DMS53 treated with DMSO at 0.1 percent for 48 hours (cell line): ENCODE data around the gene NSD1.

Source experiments
- DNase-seq: peaks from one replicate; lab custom pipeline; 2025; ENCODE audit not compliant: unreplicated experiment; lab: John Stamatoyannopoulos, UW

NSD1 gene, protein sequence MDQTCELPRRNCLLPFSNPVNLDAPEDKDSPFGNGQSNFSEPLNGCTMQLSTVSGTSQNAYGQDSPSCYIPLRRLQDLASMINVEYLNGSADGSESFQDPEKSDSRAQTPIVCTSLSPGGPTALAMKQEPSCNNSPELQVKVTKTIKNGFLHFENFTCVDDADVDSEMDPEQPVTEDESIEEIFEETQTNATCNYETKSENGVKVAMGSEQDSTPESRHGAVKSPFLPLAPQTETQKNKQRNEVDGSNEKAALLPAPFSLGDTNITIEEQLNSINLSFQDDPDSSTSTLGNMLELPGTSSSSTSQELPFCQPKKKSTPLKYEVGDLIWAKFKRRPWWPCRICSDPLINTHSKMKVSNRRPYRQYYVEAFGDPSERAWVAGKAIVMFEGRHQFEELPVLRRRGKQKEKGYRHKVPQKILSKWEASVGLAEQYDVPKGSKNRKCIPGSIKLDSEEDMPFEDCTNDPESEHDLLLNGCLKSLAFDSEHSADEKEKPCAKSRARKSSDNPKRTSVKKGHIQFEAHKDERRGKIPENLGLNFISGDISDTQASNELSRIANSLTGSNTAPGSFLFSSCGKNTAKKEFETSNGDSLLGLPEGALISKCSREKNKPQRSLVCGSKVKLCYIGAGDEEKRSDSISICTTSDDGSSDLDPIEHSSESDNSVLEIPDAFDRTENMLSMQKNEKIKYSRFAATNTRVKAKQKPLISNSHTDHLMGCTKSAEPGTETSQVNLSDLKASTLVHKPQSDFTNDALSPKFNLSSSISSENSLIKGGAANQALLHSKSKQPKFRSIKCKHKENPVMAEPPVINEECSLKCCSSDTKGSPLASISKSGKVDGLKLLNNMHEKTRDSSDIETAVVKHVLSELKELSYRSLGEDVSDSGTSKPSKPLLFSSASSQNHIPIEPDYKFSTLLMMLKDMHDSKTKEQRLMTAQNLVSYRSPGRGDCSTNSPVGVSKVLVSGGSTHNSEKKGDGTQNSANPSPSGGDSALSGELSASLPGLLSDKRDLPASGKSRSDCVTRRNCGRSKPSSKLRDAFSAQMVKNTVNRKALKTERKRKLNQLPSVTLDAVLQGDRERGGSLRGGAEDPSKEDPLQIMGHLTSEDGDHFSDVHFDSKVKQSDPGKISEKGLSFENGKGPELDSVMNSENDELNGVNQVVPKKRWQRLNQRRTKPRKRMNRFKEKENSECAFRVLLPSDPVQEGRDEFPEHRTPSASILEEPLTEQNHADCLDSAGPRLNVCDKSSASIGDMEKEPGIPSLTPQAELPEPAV (N-terminal part only)

DNA sequence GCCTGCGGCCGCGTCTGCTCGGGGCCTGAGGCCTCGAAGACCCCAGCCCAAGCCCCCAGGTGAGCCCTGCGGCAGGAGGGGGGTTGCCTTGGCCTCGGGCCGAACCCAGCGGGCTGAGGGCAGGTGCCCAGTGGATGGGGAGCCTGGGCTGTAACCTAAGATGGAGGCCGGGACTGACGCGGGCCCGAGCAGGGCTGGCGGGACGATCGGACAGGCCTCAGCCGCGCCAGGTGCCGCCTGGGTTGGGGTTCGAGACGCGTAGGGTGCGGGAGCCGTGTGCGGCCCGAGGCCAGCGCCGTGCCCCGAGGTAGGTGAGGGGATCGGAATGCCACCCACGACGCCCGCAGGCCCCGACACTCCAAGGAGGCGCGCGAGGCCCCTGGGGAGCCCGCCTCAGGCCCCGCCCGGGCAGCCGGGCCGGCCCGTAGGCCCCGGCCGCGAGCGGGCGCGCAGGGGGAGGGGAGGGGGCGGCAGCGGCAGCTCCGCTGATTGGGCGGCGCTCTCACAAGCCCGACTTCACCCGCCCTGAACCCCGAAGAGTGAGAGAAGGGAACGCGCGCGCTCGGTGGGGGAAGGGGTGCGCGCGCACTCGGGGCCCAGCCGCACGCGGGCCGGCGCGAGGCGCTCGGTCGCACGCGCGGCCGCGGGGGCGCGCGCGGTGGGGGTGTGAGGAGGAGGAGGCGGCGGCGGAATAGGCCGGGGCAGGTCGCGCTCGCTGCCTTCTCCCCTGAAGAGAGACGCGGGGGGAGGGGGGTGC is at the start of gene NSD1:
NSD1 (plus strand) TSS at position 678 of the 757 bp plus-strand sequence. CDS start 1,331 bp downstream, outside the sequence.
- DNase-seq, result peak; percentile 13

GRCh38 chr5:177084175-177084574 is 49.4 kb upstream of the NSD1 start:
- no peak for DNase-seq

GRCh38 chr5:177085985-177086653 is 47.5 kb upstream of the NSD1 start:
- no peak for DNase-seq

- DNase-seq, result peak; percentile 64
Observed at GRCh38 chr5:177086654-177087397, 46.7 kb upstream of the NSD1 start, which contains the start of gene FGFR4. Gene FGFR4, plus strand, starts transcription at chr5:177086915. Its CDS starts 2,688 bp downstream, at chr5:177089603.

GRCh38 chr5:177087398-177088005 is 46.1 kb upstream of the NSD1 start:
- peak; percentile 17 for DNase-seq

- no peak for DNase-seq
Observed at GRCh38 chr5:177089127-177089526, 44.4 kb upstream of the NSD1 start.

- no peak for DNase-seq
Observed at GRCh38 chr5:177089825-177090641, 43.5 kb upstream of the NSD1 start.

GRCh38 chr5:177090813-177091212 is 42.8 kb upstream of the NSD1 start:
- DNase-seq, result no peak

DNA sequence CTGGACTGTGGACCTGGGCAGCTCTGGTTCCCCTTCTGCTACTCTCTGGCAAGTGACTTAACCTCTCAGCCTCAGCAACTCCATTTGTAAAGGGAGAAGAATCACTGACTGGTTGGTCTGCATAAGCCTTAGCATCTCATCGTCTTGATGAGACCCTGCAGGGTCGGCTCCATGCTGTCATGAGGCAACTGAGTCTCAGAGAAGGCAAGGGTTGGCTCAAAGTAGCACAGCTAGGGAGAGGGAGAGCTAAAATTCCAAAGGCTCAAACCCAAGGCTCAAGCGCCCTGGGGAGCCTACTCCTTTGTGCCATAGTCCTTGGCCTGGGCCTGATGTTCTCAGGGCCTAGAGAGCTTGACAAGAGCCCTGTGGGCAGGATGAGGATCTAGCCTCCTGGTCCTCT is 42.3 kb upstream of the NSD1 start:
- no peak for DNase-seq

GRCh38 chr5:177092178-177093081 is 41.1 kb upstream of the NSD1 start:
- DNase-seq, result no peak

DNA sequence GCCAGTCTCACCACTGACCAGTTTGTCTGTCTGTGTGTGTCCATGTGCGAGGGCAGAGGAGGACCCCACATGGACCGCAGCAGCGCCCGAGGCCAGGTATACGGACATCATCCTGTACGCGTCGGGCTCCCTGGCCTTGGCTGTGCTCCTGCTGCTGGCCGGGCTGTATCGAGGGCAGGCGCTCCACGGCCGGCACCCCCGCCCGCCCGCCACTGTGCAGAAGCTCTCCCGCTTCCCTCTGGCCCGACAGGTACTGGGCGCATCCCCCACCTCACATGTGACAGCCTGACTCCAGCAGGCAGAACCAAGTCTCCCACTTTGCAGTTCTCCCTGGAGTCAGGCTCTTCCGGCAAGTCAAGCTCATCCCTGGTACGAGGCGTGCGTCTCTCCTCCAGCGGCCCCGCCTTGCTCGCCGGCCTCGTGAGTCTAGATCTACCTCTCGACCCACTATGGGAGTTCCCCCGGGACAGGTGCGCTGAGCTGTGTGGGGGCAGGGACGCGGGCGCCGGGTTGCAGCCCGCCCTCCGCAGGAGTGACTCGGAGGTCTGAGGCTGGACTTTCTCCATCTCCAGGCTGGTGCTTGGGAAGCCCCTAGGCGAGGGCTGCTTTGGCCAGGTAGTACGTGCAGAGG is 40.4 kb upstream of the NSD1 start:
- no peak for DNase-seq

GRCh38 chr5:177093803-177094202 is 39.8 kb upstream of the NSD1 start:
- DNase-seq, result no peak

GRCh38 chr5:177094224-177095087 is 39.1 kb upstream of the NSD1 start:
- DNase-seq, result no peak

- DNase-seq, result no peak
Observed at GRCh38 chr5:177095088-177095669, 38.4 kb upstream of the NSD1 start.
